ENCODE results near the gene FOXP1. TPM values are rescaled to one million over a fixed set of nuclear protein-coding genes. Genes with fewer than 3 reads are reported as not detected.

FOXP1 gene
- polyA plus RNA-seq, 1 donor from 2014 or later: 5.6 TPM

DNA sequence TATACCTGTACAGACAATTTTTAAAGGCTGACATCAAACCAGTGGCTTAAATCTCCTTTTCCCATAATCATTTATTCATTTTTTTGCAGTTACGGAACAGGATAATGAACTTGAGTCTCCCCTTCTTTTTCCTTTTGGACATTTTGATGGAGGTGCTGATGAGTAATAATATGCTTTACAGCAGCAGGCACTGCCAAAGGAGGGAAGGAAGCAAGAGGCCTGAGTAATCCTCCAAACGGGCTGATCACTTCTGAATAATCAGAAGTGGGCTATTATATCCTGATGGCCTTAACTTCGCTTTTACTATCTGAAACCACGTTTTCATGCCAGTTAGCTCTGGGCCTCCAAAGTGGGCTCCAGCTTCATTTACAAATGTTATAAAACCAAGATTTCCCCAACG, 527.2 kb downstream of the FOXP1 start:
- no peaks in the 10 kb centered on the region for H3K27me3 ChIP-seq (ENCODE audit: insufficient read depth, low read depth, low read length)

DNA sequence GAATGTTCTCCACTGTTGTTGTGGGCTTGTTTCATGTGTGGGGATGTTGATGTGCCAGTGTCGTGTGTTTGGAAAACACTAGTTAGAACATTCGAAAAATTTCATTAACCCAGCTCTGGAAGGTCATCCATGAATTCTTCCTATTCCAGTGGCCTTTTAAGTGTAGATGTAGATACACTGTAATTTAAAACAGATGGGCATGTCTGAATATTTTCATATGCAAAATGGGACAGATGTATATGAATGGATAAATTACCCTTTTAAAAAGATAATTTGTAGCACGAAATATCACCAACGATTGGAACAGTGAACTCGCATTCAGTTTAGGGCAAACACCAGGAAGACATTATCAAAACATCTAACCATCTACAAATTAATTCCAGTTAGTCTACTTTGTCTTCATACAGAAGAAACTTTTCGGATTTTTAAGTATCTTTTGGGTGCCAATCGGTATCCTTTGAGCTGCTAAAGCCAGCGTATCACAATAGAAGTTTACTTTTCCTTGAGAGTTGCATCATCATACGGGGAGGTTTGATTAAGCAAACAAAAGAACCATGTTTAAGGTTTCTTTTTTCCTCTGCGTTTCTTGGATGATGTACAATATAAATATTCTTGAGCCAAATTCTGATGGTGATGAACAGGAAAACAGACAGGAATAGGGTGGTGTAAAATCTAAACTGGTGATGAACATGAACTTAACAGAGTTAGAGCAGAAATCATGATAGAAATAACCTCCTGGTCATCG, 528.1 kb downstream of the FOXP1 start:
- H3K9me2 ChIP-seq (ENCODE audit: insufficient read depth, low read length): no peaks in the 10 kb centered on the region
- no peaks in the 10 kb centered on the region for H4K20me1 ChIP-seq (ENCODE audit: insufficient read depth)
- no peaks in the 10 kb centered on the region for H3F3A ChIP-seq (ENCODE audit: insufficient read depth, low read length, poor library complexity, severe bottlenecking)
- peak overlapping the region; percentile 33 for H3K4me2 ChIP-seq (ENCODE audit: low read length)
- TF ChIP-seq SMC3 (conservative IDR thresholded peaks at IDR 0.05; ENCODE audit: poor library complexity) (no peak), EP300 (conservative IDR thresholded peaks at IDR 0.05; ENCODE audit: poor library complexity, severe bottlenecking) (no peak), EZH2 (IDR thresholded peaks at IDR 0.05; ENCODE audit: borderline replicate concordance, insufficient read depth, low read length, poor library complexity, severe bottlenecking) (no peak), MXI1 (conservative IDR thresholded peaks at IDR 0.05; ENCODE audit: poor library complexity, severe bottlenecking) (no peak), TAF1 (IDR thresholded peaks at IDR 0.05; ENCODE audit: low read depth) (no peak), POLR2AphosphoS5 (IDR thresholded peaks at IDR 0.05) (no peak)
- TF ChIP-seq, protein P1, sequence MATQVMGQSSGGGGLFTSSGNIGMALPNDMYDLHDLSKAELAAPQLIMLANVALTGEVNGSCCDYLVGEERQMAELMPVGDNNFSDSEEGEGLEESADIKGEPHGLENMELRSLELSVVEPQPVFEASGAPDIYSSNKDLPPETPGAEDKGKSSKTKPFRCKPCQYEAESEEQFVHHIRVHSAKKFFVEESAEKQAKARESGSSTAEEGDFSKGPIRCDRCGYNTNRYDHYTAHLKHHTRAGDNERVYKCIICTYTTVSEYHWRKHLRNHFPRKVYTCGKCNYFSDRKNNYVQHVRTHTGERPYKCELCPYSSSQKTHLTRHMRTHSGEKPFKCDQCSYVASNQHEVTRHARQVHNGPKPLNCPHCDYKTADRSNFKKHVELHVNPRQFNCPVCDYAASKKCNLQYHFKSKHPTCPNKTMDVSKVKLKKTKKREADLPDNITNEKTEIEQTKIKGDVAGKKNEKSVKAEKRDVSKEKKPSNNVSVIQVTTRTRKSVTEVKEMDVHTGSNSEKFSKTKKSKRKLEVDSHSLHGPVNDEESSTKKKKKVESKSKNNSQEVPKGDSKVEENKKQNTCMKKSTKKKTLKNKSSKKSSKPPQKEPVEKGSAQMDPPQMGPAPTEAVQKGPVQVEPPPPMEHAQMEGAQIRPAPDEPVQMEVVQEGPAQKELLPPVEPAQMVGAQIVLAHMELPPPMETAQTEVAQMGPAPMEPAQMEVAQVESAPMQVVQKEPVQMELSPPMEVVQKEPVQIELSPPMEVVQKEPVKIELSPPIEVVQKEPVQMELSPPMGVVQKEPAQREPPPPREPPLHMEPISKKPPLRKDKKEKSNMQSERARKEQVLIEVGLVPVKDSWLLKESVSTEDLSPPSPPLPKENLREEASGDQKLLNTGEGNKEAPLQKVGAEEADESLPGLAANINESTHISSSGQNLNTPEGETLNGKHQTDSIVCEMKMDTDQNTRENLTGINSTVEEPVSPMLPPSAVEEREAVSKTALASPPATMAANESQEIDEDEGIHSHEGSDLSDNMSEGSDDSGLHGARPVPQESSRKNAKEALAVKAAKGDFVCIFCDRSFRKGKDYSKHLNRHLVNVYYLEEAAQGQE (IDR thresholded peaks at IDR 0.05; ENCODE audit: borderline replicate concordance): no peak
- peak overlapping the region; percentile 35 for H3K4me3 ChIP-seq (ENCODE audit: low read length)
- H3K9ac ChIP-seq (ENCODE audit: low read length): peak overlapping the region; percentile 18
- H3K36me3 ChIP-seq (ENCODE audit: insufficient read depth, low read length): no peaks in the 10 kb centered on the region
- peaks cover 30% of the 10 kb centered on the region for H3K79me2 ChIP-seq (replicated peaks; ENCODE audit: insufficient read depth, low read length)
- peak overlapping the region; percentile 68 for H3K27ac ChIP-seq (ENCODE audit: low read length)
- no peaks in the 10 kb centered on the region for H3K27me3 ChIP-seq (ENCODE audit: insufficient read depth, low read depth, low read length)
- no peak overlapping the region for H2AFZ ChIP-seq (ENCODE audit: low read depth, low read length)
- H3K9me3 ChIP-seq (ENCODE audit: low read length): no peaks in the 10 kb centered on the region

More for the DNA sequence above, 527.2 kb downstream of the FOXP1 start:
- Histone ChIP-seq H3K9me3 (ENCODE audit: low read length) (no peaks in the 10 kb centered on the region), H3K9ac (ENCODE audit: low read length) (no peak overlapping the region), H3K79me2 (replicated peaks; ENCODE audit: insufficient read depth, low read length) (peaks cover 39% of the 10 kb centered on the region), H3K4me2 (ENCODE audit: low read length) (no peak overlapping the region), H3K27ac (ENCODE audit: low read length) (no peak overlapping the region), H4K20me1 (ENCODE audit: insufficient read depth) (no peaks in the 10 kb centered on the region), H3K9me2 (ENCODE audit: insufficient read depth, low read length) (no peaks in the 10 kb centered on the region), H3F3A (ENCODE audit: insufficient read depth, low read length, poor library complexity, severe bottlenecking) (no peaks in the 10 kb centered on the region), H3K4me3 (ENCODE audit: low read length) (no peak overlapping the region), H2AFZ (ENCODE audit: low read depth, low read length) (no peak overlapping the region), H3K36me3 (ENCODE audit: insufficient read depth, low read length) (no peaks in the 10 kb centered on the region)
- no peak for TF ChIP-seq MXI1 (conservative IDR thresholded peaks at IDR 0.05; ENCODE audit: poor library complexity, severe bottlenecking)

DNA sequence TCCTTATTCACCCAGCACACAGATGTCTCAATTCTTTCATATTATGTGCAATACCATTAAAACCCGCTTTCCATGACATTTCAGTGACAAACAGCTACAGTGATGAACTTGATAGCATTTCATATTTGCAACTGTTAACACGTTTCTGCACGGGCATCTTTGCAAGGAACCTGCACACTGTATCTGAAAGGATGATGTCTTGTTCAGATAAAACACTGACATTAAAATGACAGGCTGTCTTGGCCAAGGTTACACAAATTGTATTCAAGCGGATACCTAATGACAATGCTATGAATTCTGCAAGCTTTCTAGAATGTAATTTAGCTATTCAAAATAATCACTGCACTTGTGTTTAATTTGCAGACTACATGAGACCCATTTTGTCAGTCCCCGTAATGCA, 529.2 kb downstream of the FOXP1 start:
- TF ChIP-seq POLR2AphosphoS5 (IDR thresholded peaks at IDR 0.05): peak; percentile 88
- peak; percentile 99 for TF ChIP-seq EP300 (conservative IDR thresholded peaks at IDR 0.05; ENCODE audit: poor library complexity, severe bottlenecking)
- TF ChIP-seq RAD21 (conservative IDR thresholded peaks at IDR 0.05): peak; percentile 47
- TF ChIP-seq, protein P2, sequence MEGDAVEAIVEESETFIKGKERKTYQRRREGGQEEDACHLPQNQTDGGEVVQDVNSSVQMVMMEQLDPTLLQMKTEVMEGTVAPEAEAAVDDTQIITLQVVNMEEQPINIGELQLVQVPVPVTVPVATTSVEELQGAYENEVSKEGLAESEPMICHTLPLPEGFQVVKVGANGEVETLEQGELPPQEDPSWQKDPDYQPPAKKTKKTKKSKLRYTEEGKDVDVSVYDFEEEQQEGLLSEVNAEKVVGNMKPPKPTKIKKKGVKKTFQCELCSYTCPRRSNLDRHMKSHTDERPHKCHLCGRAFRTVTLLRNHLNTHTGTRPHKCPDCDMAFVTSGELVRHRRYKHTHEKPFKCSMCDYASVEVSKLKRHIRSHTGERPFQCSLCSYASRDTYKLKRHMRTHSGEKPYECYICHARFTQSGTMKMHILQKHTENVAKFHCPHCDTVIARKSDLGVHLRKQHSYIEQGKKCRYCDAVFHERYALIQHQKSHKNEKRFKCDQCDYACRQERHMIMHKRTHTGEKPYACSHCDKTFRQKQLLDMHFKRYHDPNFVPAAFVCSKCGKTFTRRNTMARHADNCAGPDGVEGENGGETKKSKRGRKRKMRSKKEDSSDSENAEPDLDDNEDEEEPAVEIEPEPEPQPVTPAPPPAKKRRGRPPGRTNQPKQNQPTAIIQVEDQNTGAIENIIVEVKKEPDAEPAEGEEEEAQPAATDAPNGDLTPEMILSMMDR (IDR thresholded peaks at IDR 0.05; ENCODE audit: poor library complexity, severe bottlenecking): no peak
- TF ChIP-seq, protein P1 (IDR thresholded peaks at IDR 0.05; ENCODE audit: borderline replicate concordance): peak; percentile 53
- TF ChIP-seq TAF1 (IDR thresholded peaks at IDR 0.05; ENCODE audit: low read depth): no peak
- TF ChIP-seq SMC3 (conservative IDR thresholded peaks at IDR 0.05; ENCODE audit: poor library complexity): peak; percentile 38
- no peak for TF ChIP-seq EZH2 (IDR thresholded peaks at IDR 0.05; ENCODE audit: borderline replicate concordance, insufficient read depth, low read length, poor library complexity, severe bottlenecking)
- peak; percentile 33 for TF ChIP-seq MXI1 (conservative IDR thresholded peaks at IDR 0.05; ENCODE audit: poor library complexity, severe bottlenecking)
- Histone ChIP-seq H3K79me2 (replicated peaks; ENCODE audit: insufficient read depth, low read length) (peaks cover 21% of the 10 kb centered on the region), H3K4me3 (ENCODE audit: low read length) (peak overlapping the region; percentile 35), H3F3A (ENCODE audit: insufficient read depth, low read length, poor library complexity, severe bottlenecking) (no peaks in the 10 kb centered on the region), H2AFZ (ENCODE audit: low read depth, low read length) (no peak overlapping the region), H3K9ac (ENCODE audit: low read length) (peak overlapping the region; percentile 18), H3K9me3 (ENCODE audit: low read length) (no peaks in the 10 kb centered on the region), H3K27ac (ENCODE audit: low read length) (peak overlapping the region; percentile 68), H3K36me3 (ENCODE audit: insufficient read depth, low read length) (no peaks in the 10 kb centered on the region), H4K20me1 (ENCODE audit: insufficient read depth) (no peaks in the 10 kb centered on the region), H3K4me2 (ENCODE audit: low read length) (peak overlapping the region; percentile 33), H3K9me2 (ENCODE audit: insufficient read depth, low read length) (no peaks in the 10 kb centered on the region), H3K27me3 (ENCODE audit: insufficient read depth, low read depth, low read length) (no peaks in the 10 kb centered on the region)
